Bronchial epithelial cell (primary cell): Measurements from ENCODE around the gene MEIS1. TPM values are rescaled to one million over a fixed set of nuclear protein-coding genes. Genes with fewer than 3 reads are reported as not detected.

ENCODE experiments used
- DNase-seq: peaks from one replicate; pipeline ENCODE4 v3.0.0-alpha.2; 2010; ENCODE audit warnings: low read depth
- FAIRE-seq: peaks from 2 replicates; lab custom pipeline; 2011; peaks lifted over from hg19 to GRCh38; lab: Jason Lieb, UNC
- H3K27me3 ChIP-seq: 2 replicates; pipeline ENCODE4 v1.5.1; 2011; ENCODE audit warnings: low read length; ENCODE audit not compliant: control insufficient read depth, insufficient read depth
- H3K36me3 ChIP-seq: 2 replicates; pipeline ENCODE4 v1.5.1; 2011; ENCODE audit warnings: low read length; ENCODE audit not compliant: control insufficient read depth, insufficient read depth
- H3K4me3 ChIP-seq: 2 replicates; pipeline ENCODE4 v1.5.1; 2011; ENCODE audit warnings: mild to moderate bottlenecking, low read depth, low read length, control low read depth
- total RNA-seq: library from RNA; depleted of rRNA; stranded (reverse); fragments of >200 nt; gene quantifications from 2 replicates; pipeline ENCODE4 v1.2.1, GENCODE V29; 2014
- TF ChIP-seq, protein P1 (sequence below): IDR thresholded peaks from 2 replicates; pipeline ENCODE4 v1.5.1; 2011; ENCODE audit warnings: mild to moderate bottlenecking, moderate library complexity, low read length, control low read depth, inconsistent platforms; ENCODE audit not compliant: insufficient read depth, severe bottlenecking

The MEIS1 gene
- total RNA-seq, 1 donor from 2014 or later, result 28.4 TPM

DNA sequence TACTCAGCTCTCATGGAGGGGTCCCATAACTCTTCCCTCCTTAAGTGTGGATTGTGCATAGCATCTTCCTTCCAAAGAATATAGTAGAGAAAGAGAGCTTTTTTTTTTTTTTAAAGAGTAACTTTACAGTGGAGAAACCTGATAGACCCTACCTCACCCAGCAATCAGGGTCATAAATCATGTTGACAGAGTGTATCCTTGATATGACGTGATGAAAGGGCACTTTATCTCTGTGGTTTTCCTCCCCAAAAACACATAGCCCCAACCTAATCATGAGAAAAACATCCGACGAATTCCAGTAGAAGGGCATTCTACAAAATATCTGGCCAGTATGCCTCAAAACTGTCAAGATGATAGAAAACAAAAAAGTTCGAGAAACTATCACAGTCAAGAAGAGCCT is 29.5 kb upstream of the MEIS1 start:
- Histone ChIP-seq H3K27me3 (no peaks in the 10 kb centered on the region), H3K36me3 (no peaks in the 10 kb centered on the region), H3K4me3 (no peak overlapping the region)
- TF ChIP-seq, protein P1, sequence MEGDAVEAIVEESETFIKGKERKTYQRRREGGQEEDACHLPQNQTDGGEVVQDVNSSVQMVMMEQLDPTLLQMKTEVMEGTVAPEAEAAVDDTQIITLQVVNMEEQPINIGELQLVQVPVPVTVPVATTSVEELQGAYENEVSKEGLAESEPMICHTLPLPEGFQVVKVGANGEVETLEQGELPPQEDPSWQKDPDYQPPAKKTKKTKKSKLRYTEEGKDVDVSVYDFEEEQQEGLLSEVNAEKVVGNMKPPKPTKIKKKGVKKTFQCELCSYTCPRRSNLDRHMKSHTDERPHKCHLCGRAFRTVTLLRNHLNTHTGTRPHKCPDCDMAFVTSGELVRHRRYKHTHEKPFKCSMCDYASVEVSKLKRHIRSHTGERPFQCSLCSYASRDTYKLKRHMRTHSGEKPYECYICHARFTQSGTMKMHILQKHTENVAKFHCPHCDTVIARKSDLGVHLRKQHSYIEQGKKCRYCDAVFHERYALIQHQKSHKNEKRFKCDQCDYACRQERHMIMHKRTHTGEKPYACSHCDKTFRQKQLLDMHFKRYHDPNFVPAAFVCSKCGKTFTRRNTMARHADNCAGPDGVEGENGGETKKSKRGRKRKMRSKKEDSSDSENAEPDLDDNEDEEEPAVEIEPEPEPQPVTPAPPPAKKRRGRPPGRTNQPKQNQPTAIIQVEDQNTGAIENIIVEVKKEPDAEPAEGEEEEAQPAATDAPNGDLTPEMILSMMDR, result no peak
- FAIRE-seq (no peak), DNase-seq (no peak)

DNA sequence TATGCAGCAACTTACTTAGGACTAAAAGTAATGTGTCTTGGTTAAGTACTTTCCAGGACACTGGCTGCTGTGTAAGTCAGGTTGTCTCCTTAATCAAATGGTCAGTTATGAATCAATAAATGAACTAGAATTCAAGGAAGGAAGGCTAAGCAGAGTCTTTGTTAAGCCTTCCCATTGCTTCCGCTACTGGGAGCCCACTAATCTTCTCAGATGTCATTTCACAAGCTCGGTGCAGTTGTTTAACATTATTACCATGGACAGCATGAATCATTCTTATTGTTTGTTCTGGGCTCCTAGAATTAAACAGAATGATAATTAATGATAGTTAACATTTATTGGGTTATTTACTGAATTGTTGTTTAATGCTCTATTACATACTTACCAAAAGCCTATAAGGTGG is 26.0 kb upstream of the MEIS1 start:
- Histone ChIP-seq H3K4me3 (no peak overlapping the region), H3K36me3 (no peaks in the 10 kb centered on the region), H3K27me3 (no peaks in the 10 kb centered on the region)
- FAIRE-seq (no peak), DNase-seq (no peak)
- TF ChIP-seq, protein P1, result no peak

DNA sequence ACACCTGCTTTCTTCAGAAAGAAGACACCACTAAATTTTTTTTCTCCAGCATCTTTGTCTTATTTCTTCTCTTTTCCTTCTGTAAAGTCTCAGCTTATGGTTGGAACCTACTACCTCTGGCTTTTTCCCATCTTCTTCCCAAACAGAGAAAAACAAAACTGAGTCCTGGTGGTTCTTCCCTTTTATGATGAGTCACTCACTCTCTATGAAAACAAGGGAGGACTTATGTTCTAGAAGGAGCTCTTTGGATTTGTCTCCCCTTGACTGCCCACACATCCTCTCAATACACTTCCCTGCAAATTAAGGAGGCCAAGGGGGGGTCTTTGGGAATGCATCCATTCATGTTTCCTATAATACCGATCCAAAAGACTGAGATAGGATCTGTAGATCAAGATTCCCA is 22.1 kb upstream of the MEIS1 start:
- Histone ChIP-seq H3K36me3 (no peaks in the 10 kb centered on the region), H3K4me3 (no peak overlapping the region), H3K27me3 (no peaks in the 10 kb centered on the region)
- DNase-seq (no peak), FAIRE-seq (no peak)
- TF ChIP-seq, protein P1, result no peak

DNA sequence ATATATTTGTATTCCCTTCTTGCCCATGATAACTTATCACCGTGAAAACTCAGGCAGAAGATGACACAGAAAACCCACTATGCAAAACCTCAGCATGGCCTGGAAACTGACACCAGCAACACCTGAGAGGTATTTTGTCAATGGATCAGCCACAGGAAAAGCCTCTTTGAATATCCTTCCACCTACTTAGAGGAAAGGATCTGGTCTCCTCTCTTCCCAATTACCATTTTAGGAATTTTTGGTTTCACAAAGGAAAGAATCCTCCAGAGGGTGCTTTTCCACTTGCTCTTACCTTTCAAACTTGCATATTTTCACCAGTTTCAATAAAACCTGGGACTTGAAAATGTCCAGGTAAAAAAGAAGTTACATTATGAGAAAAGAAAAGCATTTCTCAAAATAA is 20.0 kb upstream of the MEIS1 start:
- TF ChIP-seq, protein P1, result no peak
- DNase-seq (no peak), FAIRE-seq (no peak)
- no peak overlapping the region for H3K4me3 ChIP-seq
- H3K36me3 ChIP-seq, result no peaks in the 10 kb centered on the region
- H3K27me3 ChIP-seq, result no peaks in the 10 kb centered on the region

DNA sequence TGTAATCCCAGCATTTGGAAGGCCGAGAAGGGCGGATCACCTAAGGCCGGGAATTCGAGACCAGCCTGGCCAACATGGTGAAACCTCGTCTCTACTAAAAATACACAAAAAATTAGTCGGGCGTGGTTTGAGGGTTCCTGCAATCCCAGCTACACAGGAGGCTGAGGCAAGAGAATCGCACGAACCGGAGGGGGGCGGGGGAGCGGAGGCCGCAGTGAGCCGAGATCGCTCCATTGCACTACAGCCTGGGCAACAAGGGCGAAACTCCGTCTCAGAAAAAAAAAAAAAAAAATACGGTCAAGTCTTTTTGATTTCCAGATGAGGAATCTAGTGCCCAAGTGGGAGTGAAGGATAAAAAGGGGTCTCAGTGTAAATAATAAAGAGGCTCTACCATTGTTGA is 16.5 kb upstream of the MEIS1 start:
- DNase-seq (no peak), FAIRE-seq (no peak)
- no peak overlapping the region for H3K4me3 ChIP-seq
- TF ChIP-seq, protein P1, result no peak
- no peaks in the 10 kb centered on the region for H3K27me3 ChIP-seq
- H3K36me3 ChIP-seq, result no peaks in the 10 kb centered on the region

DNA sequence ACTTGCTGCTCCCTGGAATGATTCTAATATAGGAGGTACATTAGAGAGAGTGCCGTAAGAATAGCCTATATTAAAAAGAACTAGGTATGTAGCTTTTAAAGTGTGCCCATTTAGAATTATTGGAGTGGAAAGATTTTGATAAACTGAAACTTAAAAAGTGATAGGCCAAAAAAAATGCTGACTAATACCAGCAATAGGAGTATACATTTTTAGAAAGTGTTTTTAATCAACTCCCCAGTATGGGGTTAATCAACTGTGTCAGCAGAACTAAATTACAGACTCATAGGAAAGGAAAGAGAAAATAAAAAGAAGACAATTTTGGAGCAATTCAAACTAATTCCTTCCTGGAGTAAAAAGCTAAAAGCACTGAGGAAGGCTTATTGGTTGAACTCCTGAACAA is 13.3 kb upstream of the MEIS1 start:
- Histone ChIP-seq H3K4me3 (no peak overlapping the region), H3K36me3 (no peaks in the 10 kb centered on the region), H3K27me3 (peaks cover 2% of the 10 kb centered on the region)
- FAIRE-seq (no peak), DNase-seq (no peak)
- TF ChIP-seq, protein P1, result no peak
